DMS53 (cell line): ENCODE results near the gene POU3F3.

Experiments used
- DNase-seq: peaks from one replicate; lab custom pipeline; 2025; lab: John Stamatoyannopoulos, UW

Gene POU3F3

DNA sequence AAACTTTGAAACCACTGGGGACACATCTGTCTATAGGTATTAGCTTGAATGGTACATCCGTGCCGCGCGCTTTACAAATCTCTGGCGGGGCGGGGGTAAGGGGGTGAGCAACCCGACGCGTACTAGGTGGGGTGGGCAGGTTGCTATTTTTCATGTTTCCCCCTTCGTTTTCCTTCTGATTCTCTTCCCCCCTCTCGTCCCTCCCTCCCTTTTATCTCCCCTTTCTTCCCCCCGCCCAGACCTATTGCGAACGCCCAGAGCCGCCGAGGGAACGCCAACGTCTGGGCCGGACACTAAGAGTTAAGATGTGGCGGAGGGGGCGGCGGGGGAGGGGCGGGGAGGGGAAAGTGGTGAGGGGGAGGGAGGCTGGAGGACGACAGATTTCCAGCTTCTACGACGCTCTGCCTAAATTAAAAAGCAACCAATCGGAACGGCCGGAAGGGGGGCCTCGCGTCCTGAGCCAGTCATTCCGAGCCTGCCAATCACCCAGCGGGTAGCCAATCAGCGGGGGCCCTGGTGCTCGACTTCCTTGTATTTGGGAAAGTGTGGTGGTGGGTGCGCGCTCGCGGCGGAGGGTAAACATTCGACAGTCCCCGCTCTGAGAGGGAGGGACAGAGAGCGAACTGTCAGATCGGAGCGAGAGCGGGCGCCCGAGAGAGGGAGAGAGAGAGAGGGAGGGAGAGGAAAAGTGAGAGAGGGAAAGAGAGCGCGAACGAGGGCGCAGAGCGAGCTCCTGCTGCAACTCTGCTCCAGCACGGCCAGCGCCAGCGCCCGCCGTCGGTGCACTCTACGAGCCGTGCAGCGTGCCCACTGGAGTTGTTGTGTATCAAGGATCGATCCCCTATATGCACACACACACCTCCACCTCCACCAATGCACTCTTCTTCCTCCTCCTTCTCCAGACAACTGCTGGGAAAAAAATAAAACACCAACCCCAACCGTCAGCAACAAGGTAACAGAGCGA, at the start of gene POU3F3:
TSS of gene POU3F3 (plus strand) at position 582 of the 964 bp plus-strand sequence. CDS start 1,396 bp downstream, outside the sequence.
- peak; percentile 77 for DNase-seq

- DNase-seq = no peak
Measured at GRCh38 chr2:104804148-104804890, 49.6 kb upstream of the POU3F3 start.

DNA sequence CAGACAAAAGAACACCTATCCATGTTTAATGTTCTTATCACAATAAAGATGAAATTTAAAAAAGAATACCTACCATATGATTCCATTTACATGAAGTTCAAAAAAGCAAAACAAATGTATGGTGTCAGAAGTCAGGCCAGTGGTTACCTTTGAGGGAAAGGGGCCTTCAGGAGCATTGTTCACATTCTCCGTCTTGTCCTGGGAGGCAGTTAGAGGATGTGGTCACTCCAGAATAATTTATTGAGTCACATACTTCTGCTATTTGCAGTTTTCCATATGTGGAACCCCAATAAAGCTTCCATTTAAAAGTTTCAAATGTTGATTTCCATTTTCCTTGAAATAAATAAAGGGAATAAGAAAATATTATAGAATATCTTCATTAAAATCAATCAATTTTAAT, 41.6 kb upstream of the POU3F3 start:
- no peak for DNase-seq

DNA sequence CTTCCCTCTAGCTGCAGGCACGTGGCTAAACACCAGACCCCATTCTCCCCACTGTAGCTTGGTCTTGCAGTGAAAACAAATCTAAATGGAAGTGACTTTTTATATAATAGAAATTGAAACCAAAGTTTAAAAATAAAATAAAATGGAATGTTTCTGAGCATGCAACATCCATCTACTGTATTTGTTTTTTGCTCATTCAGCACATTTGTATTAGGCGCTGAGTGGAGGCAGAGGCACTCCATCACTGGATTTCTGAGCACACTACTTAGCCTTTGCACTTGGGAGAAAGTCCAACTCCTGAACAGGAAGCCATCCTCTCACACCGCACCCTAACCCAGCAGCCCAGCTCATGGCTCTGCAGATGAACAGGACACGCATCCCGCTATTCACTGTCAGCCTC, 37.8 kb upstream of the POU3F3 start:
- DNase-seq = no peak

DNA sequence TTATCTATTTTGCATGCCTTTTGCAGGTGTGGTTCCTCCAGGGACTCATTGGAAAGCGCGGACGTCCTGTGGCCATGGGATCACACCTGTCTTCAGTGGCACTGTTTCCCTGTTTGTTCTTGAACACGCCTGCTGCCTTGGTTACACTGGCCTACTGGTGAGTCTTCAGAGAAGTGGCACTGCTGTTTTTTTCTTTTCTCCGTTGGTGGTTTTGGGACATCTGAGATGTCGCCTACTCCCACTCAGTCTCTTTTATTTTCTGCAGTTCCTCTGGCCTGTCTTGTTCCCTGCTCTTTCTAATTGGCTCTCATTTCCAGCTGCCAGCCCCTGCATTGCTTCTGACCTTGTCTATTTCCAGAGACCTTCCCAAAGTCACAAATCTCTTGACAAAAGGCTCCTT, 35.7 kb upstream of the POU3F3 start:
- peak; percentile 22 for DNase-seq

GRCh38 chr2:104820126-104820525, 33.8 kb upstream of the POU3F3 start:
- no peak for DNase-seq

- DNase-seq = no peak
Measured at GRCh38 chr2:104825124-104825865, 28.6 kb upstream of the POU3F3 start.

DNA sequence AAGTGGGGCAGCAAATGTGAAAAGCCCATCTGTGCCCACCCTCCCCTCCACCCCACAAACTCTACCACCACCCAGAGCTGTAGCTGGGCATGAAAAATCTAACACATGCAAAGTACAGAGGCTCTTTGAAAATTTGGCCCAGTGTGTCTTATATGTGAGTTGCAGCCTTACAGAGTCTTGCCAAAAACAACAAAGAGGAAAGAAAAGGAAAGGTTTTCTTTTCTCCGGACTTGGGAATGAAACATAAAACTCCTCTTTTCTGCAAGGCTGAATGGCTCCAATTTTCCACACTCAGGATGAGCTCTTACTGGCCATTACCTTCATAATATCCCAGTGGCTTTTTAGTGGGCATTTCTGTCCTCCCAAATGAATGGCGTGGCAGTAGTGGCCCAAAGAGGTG, 27.9 kb upstream of the POU3F3 start:
- DNase-seq = no peak

DNA sequence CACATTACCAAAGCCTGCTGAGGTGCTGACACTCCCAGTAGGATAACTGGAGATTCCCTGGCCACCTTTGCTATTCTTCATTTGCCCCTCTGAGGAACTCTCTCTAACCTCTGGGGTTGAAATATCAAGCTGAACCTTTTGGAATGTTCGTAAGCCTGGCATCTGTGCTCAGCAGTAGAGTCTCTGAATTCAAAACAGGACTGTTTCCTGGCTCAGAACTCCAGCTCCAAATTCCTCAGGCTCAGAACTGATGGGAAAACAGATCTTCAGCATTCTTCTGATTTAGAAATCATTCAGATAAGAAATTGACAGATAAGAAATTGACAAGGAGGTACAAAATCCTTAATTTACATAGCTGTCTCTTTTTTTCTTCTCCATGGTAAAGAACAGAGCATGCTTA, 22.2 kb upstream of the POU3F3 start:
- DNase-seq = no peak

DNA sequence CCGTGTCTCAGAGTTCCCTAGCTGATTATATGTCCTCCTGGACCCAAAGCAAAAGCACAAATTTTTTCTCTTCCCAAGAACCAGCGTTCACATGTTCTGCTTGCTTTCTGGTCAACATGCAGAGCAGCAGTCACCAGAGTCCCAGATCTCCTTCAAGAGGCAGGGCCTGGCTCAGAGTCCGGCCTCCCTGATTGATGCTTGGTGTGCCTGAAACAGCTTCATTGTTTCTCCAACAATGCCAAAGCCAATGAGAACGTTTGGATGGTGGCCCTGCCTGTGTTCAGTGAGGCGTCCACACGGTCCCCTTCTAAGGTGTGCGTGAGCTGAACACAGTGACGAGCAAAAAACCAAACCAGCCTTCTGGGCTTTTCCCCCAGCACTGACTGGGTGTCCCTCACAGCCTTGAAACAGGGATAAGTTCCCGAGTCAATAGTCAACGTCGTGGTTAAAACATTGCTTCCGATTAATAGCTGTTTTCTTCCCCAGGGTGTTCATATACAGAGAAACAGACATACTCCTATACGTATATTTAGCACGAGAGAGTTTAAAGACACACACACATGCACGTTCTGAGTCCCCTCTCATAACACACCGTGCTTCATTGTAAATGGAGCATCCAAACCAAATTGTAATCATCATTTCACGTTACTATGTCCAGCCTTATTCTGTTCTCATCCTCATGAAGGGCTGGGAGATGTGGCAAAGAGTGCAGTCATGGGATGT, 19.3 kb upstream of the POU3F3 start:
- no peak for DNase-seq

- DNase-seq = no peak
Measured at GRCh38 chr2:104836265-104836664, 17.6 kb upstream of the POU3F3 start.

DNA sequence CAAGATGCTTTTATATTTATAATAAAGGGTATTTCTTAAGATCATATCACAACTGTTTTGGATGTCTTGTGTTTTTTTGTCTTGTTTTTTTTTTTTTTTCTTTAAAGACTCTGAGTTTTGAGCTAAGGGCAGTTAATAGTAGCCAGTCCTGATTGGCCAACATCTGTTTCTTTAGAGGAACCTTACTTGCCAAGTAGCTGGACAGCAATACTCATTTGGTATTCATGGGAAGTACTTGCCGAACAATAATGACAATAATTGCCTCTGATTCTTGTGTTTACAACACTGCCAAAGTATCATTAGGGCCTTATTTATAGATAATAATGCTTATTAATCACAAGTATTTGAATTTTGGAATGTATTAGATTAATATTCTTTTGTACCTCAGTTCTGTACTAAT, 17.1 kb upstream of the POU3F3 start:
- no peak for DNase-seq

- DNase-seq = no peak
Measured at GRCh38 chr2:104840156-104840555, 13.8 kb upstream of the POU3F3 start.

- no peak for DNase-seq
Measured at GRCh38 chr2:104840893-104841585, 12.9 kb upstream of the POU3F3 start.

GRCh38 chr2:104841744-104842143, 12.2 kb upstream of the POU3F3 start:
- no peak for DNase-seq

- no peak for DNase-seq
Measured at GRCh38 chr2:104844807-104845551, 8.9 kb upstream of the POU3F3 start.

DNA sequence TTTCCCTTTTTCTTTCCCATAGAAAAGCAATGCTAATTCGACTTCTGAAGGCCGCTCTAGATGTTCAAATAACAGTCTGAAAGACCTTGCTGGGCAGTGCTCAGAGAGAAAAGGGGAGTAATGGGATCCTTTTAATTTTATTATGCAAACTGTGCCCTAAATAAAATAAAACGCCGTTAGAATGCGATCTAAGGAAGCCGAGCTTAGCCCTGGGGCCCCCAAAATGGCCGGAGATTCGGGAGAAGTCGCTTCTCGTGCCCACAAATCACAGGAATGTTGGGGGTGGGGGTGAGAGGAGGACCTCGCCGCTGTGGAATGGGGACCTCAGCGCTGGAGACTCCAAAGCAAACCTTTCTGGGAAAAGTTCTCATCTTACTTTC, 8.4 kb upstream of the POU3F3 start:
- no peak for DNase-seq

- no peak for DNase-seq
Measured at GRCh38 chr2:104845946-104846785, 7.7 kb upstream of the POU3F3 start.

- no peak for DNase-seq
Measured at GRCh38 chr2:104846786-104847585, 6.9 kb upstream of the POU3F3 start.
